Astrocyte (in vitro differentiated cells and primary cell): ENCODE measurements around the gene DNAJA1. TPM values are rescaled to one million over a fixed set of nuclear protein-coding genes. Genes with fewer than 3 reads are reported as not detected.
A peak's percentile ranks its signal among the peaks of the same experiment; 100 is the strongest.

ENCODE experiments used
- DNase-seq: peaks from one replicate; pipeline ENCODE4 v3.0.0-alpha.2; 2010; ENCODE audit warnings: low read depth
- FAIRE-seq: peaks from 2 replicates; lab custom pipeline; 2011; peaks lifted over from hg19 to GRCh38; lab: Jason Lieb, UNC
- H2AFZ ChIP-seq: 2 replicates; pipeline ENCODE4 v1.6.0; 2012; ENCODE audit warnings: low read depth, low read length, inconsistent platforms
- H3K27ac ChIP-seq: 2 replicates; pipeline ENCODE4 v1.5.1; 2011; ENCODE audit warnings: low read depth, low read length, inconsistent platforms
- H3K27me3 ChIP-seq: 2 replicates; pipeline ENCODE4 v1.6.0; 2011; ENCODE audit warnings: low read length, inconsistent platforms; ENCODE audit not compliant: insufficient read depth
- H3K36me3 ChIP-seq: 2 replicates; pipeline ENCODE4 v1.5.1; 2011; ENCODE audit warnings: low read length, inconsistent platforms; ENCODE audit not compliant: insufficient read depth
- H3K4me1 ChIP-seq: 2 replicates; pipeline ENCODE4 v1.5.1; 2011; ENCODE audit warnings: low read length, inconsistent platforms; ENCODE audit not compliant: insufficient read depth
- H3K4me2 ChIP-seq: 2 replicates; pipeline ENCODE4 v1.6.0; 2012; ENCODE audit warnings: low read length, inconsistent platforms
- H3K4me3 ChIP-seq: 2 replicates; pipeline ENCODE4 v1.5.1; 2011; ENCODE audit warnings: low read depth, mild to moderate bottlenecking, low read length, inconsistent platforms; ENCODE audit not compliant: insufficient read depth
- H3K79me2 ChIP-seq: 2 replicates; pipeline ENCODE4 v1.6.0; 2012; ENCODE audit warnings: mild to moderate bottlenecking, low read length, inconsistent platforms; ENCODE audit not compliant: insufficient read depth
- H3K9ac ChIP-seq: 2 replicates; pipeline ENCODE4 v1.6.0; 2012; ENCODE audit warnings: mild to moderate bottlenecking, low read length, inconsistent platforms
- H3K9me3 ChIP-seq: 2 replicates; pipeline ENCODE4 v1.5.1; 2012; ENCODE audit warnings: low read depth, mild to moderate bottlenecking, low read length, inconsistent platforms; ENCODE audit not compliant: insufficient read depth
- H4K20me1 ChIP-seq: 2 replicates; pipeline ENCODE4 v1.6.0; 2012; ENCODE audit warnings: low read length, inconsistent platforms; ENCODE audit not compliant: insufficient read depth
- H3K27ac Mint-ChIP-seq: one replicate; pipeline ENCODE4 v1.8.0; 2021; ENCODE audit warnings: mild to moderate bottlenecking, mixed read lengths; ENCODE audit not compliant: unreplicated experiment
- H3K27me3 Mint-ChIP-seq: one replicate; pipeline ENCODE4 v1.8.0; 2021; ENCODE audit warnings: low read depth, mixed read lengths; ENCODE audit not compliant: unreplicated experiment
- H3K36me3 Mint-ChIP-seq: one replicate; pipeline ENCODE4 v1.8.0; 2021; ENCODE audit warnings: low read depth, mixed read lengths; ENCODE audit not compliant: unreplicated experiment
- H3K4me1 Mint-ChIP-seq: one replicate; pipeline ENCODE4 v1.8.0; 2021; ENCODE audit warnings: low read depth, mixed read lengths; ENCODE audit not compliant: unreplicated experiment
- H3K4me3 Mint-ChIP-seq: one replicate; pipeline ENCODE4 v1.8.0; 2021; ENCODE audit warnings: mild to moderate bottlenecking, moderate library complexity, mixed read lengths; ENCODE audit not compliant: unreplicated experiment
- H3K9me3 Mint-ChIP-seq: one replicate; pipeline ENCODE4 v1.8.0; 2021; ENCODE audit warnings: mild to moderate bottlenecking, mixed read lengths; ENCODE audit not compliant: unreplicated experiment
- EZH2 ChIP-seq: IDR thresholded peaks from 2 replicates; pipeline ENCODE4 v1.6.1; 2012; ENCODE audit warnings: mild to moderate bottlenecking, low read length, inconsistent platforms; ENCODE audit not compliant: insufficient read depth
- total RNA-seq: library from RNA; stranded (reverse); gene quantifications from 2 replicates; pipeline ENCODE4 v1.2.1, GENCODE V29; 2021
- TF ChIP-seq, protein P1 (sequence below): IDR thresholded peaks from 2 replicates; pipeline ENCODE4 v1.5.1; 2011; ENCODE audit warnings: low read depth, mild to moderate bottlenecking, inconsistent platforms, low read length, moderate library complexity; ENCODE audit not compliant: insufficient read depth

Gene DNAJA1
- total RNA-seq, 1 donor from 2014 or later, result 277 TPM

DNA sequence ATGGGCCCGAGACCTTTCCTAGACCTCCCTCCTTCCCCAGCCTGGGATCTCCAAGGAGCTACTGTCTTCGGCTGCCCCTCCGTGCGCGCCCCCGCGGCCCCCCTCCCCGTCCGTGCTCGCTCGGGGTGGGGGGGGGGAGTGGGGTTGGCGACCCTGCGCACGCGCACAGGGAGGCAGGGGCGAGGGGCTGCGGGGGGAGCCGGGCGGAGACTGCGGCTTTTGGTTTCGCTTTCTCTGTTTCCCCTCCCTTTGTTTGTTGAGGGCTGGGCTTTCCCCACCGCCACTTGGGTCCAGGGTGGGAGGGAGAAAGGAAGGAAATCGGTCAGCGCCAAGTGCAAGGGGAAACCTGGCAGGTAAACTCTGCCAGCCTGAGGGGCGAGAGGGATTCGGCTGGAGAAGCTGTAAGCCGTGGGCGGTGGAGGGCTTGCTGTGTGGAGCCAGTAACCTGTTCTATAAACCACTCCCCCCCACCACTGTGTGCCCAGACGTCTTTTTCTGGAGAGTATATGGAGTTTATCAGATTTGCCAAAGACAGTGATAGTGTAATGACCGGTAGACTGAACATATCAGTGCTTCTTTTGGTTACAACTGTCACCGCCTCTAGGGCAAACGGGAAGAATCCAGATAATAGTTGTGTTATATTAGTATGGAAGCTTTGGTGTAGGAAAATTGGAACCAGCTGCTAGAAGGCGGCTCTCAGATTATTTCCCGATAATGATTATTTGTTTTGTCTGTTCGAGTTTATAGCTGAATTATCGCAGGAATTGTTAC is 684 bp downstream of the DNAJA1 start:
- Mint-ChIP-seq H3K36me3 (peaks cover 10% of the 10 kb centered on the region), H3K4me1 (peaks cover 40% of the 10 kb centered on the region), H3K9me3 (no peaks in the 10 kb centered on the region), H3K27ac (peak overlapping the region; percentile 84), H3K4me3 (peak overlapping the region; percentile 94), H3K27me3 (no peaks in the 10 kb centered on the region)
- H3K27ac ChIP-seq, result peak overlapping the region; percentile 97
- TF ChIP-seq EZH2, result no peak
- TF ChIP-seq, protein P1, sequence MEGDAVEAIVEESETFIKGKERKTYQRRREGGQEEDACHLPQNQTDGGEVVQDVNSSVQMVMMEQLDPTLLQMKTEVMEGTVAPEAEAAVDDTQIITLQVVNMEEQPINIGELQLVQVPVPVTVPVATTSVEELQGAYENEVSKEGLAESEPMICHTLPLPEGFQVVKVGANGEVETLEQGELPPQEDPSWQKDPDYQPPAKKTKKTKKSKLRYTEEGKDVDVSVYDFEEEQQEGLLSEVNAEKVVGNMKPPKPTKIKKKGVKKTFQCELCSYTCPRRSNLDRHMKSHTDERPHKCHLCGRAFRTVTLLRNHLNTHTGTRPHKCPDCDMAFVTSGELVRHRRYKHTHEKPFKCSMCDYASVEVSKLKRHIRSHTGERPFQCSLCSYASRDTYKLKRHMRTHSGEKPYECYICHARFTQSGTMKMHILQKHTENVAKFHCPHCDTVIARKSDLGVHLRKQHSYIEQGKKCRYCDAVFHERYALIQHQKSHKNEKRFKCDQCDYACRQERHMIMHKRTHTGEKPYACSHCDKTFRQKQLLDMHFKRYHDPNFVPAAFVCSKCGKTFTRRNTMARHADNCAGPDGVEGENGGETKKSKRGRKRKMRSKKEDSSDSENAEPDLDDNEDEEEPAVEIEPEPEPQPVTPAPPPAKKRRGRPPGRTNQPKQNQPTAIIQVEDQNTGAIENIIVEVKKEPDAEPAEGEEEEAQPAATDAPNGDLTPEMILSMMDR, result no peak
- DNase-seq (peak; percentile 18), FAIRE-seq (no peak)
- H3K36me3 ChIP-seq, result peaks cover 26% of the 10 kb centered on the region
- no peaks in the 10 kb centered on the region for H3K9me3 ChIP-seq
- H3K4me3 ChIP-seq, result peak overlapping the region; percentile 94
- H3K4me2 ChIP-seq, result peak overlapping the region; percentile 94
- no peaks in the 10 kb centered on the region for H3K27me3 ChIP-seq
- H4K20me1 ChIP-seq, result peaks cover 50% of the 10 kb centered on the region
- H3K9ac ChIP-seq, result peak overlapping the region; percentile 99
- peak overlapping the region; percentile 14 for H2AFZ ChIP-seq
- H3K4me1 ChIP-seq, result peaks cover 18% of the 10 kb centered on the region
- H3K79me2 ChIP-seq, result peaks cover 94% of the 10 kb centered on the region

DNA sequence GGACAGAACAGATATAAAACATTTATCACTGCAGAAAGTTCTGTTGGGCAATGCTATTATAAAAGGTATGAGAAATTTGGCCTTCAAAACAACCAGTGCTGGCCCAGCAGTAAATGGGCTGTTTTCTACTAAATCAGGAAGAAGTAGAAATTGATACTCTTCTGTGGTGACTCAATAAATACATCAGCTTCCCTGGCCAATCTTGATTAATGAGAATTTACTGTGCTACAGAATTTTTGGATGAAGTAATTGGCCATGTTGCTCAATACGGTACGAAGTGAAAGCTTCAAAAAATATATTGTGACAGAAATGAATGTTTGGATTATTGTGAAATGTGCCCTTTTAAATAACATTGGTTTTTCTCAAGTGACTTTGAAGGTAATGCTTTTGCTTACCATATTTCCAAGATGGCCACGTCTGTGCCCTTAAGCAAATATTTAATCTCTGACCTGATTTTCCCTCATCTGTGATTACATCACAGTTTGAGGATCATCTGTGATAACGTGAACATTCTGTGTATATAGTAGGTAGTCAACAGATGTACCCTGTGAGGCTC is 4.2 kb downstream of the DNAJA1 start:
- H3K27me3 ChIP-seq, result no peaks in the 10 kb centered on the region
- no peaks in the 10 kb centered on the region for H3K9me3 ChIP-seq
- H3K4me1 ChIP-seq, result peaks cover 14% of the 10 kb centered on the region
- DNase-seq, result peak; percentile 32
- H3K79me2 ChIP-seq, result peaks cover 97% of the 10 kb centered on the region
- Mint-ChIP-seq H3K27me3 (no peaks in the 10 kb centered on the region), H3K36me3 (peaks cover 23% of the 10 kb centered on the region), H3K27ac (no peak overlapping the region), H3K9me3 (no peaks in the 10 kb centered on the region), H3K4me3 (peak overlapping the region; percentile 94), H3K4me1 (peaks cover 43% of the 10 kb centered on the region)
- TF ChIP-seq, protein P1, result no peak
- TF ChIP-seq EZH2, result no peak
- H3K4me2 ChIP-seq, result peak overlapping the region; percentile 94
- H3K9ac ChIP-seq, result no peak overlapping the region
- H3K4me3 ChIP-seq, result no peak overlapping the region
- peaks cover 53% of the 10 kb centered on the region for H3K36me3 ChIP-seq
- peaks cover 85% of the 10 kb centered on the region for H4K20me1 ChIP-seq
- no peak overlapping the region for H2AFZ ChIP-seq
- peak overlapping the region; percentile 3 for H3K27ac ChIP-seq
- FAIRE-seq, result no peak

DNA sequence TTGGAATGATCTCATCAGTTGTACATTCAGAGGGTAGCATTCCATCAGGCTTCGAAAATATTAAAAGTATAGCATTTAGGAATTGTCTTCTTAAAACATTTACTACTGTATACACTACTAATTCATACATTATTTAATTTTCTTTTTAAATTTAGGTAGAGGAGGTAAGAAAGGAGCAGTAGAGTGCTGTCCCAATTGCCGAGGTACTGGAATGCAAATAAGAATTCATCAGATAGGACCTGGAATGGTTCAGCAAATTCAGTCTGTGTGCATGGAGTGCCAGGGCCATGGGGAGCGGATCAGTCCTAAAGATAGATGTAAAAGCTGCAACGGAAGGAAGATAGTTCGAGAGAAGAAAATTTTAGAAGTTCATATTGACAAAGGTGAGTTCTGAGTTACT is 5.2 kb downstream of the DNAJA1 start:
- peak overlapping the region; percentile 3 for H3K4me3 Mint-ChIP-seq
- Histone ChIP-seq H3K9ac (no peak overlapping the region), H3K9me3 (no peaks in the 10 kb centered on the region), H3K27me3 (no peaks in the 10 kb centered on the region), H3K79me2 (peaks cover 98% of the 10 kb centered on the region), H2AFZ (no peak overlapping the region), H3K36me3 (peaks cover 62% of the 10 kb centered on the region), H4K20me1 (peaks cover 94% of the 10 kb centered on the region), H3K27ac (no peak overlapping the region), H3K4me2 (no peak overlapping the region), H3K4me3 (no peak overlapping the region), H3K4me1 (peaks cover 14% of the 10 kb centered on the region)
- H3K4me1 Mint-ChIP-seq, result peaks cover 43% of the 10 kb centered on the region
- H3K36me3 Mint-ChIP-seq, result peaks cover 23% of the 10 kb centered on the region
- H3K27me3 Mint-ChIP-seq, result no peaks in the 10 kb centered on the region
- DNase-seq, result no peak
- H3K9me3 Mint-ChIP-seq, result no peaks in the 10 kb centered on the region
- no peak for FAIRE-seq
- TF ChIP-seq, protein P1, result no peak
- no peak for TF ChIP-seq EZH2
- no peak overlapping the region for H3K27ac Mint-ChIP-seq
